Measurements from ENCODE around the gene CRAMP1.

Gene CRAMP1

DNA sequence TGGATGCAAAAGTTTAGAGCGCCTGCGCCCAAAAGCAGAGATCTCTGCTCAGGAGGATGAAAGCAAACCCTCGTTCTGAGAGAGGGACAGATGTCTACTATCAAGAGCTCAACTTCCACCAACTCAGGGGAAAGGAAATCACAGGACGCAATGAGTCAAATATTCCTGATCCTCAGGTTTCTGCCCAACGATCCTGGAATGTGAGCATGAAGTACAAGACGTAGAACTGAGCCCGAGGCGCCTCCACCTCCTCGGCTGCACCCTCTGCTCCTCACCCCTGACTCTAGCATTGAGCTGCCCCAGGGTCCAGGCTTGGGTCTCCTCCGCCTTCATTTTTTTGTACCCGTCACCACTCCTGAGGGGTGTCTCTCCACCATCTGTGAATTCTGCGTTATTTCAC, 15.6 kb upstream of the CRAMP1 start:
- DNase-seq (ENCODE audit: low read depth) = no peak

DNA sequence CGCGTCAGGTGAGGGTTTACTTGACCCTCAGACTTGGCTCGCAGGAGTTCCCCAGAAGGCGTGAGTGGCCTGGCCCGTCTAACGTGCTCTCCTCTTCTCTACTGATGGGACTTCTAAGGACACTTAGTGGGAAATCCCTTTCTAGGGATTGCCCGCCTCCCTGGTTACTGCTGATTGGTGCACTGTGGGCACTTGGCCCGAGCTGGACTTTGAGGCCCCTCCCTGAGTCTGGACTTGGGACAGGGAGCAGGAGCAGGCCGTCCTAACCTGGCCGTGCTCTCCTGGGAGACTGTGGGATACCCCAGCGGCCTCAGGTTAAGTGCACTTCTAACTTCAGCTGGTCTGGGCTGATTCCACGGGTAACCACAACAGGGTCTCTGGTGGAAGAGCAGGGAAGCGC, 15.0 kb upstream of the CRAMP1 start:
- no peak for DNase-seq (ENCODE audit: low read depth)

DNA sequence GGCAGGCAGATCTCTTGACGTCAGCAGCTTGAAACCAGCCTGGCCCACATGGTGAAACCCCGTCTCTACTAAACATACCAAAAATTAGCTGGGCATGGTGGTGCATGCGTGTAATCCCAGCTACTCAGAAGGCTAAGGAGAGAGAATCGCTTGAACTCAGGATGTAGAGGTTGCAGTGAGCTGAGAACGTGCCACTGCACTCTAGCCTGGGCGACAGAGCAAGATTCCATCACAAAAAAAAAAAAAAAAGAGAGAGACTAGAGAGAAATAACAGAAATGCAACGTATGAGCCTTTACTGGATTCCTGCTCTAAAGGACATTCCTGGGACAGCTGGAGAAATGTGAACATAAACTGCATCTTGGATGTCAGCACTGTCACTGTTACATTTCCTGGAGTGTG, 11.1 kb upstream of the CRAMP1 start:
- DNase-seq (ENCODE audit: low read depth) = no peak

DNA sequence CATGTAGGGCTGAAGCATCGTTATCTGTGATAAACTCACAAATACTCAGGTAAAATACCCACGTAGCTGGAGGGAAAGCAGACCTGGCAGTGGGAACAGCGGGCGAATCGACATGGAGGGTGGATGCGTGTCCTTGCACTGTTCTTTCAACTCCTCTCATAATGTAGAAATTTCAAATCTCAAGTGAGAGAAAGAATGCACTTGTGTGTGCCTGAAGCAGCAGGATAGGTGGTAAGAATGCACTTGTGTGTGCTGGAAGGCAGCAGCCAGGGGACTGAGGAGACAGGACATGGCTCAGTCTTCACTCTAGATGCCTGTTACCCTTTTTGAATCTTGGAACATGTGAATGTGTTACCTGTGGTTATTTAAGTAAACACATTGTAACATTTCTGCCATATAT, 10.7 kb upstream of the CRAMP1 start:
- no peak for DNase-seq (ENCODE audit: low read depth)

DNA sequence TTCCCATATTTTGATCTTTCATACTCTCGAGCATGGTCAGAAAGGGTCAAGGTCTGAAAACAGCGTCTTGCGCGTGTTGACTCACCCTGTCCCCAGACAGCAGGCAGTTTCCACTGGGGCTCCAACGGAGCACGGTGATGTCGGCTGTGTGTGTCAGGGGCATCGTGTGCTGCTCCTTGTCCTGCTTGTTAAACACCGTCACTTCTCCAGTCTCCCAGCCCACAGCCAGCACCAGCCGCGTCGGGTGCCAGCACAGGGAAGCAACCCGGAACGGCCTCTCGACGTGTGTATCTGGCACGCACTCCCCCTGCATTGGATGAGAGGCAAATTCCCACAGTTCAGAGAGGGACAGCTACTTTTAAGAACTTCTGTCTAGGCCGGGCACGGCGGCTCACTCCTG, 9.9 kb upstream of the CRAMP1 start:
- DNase-seq (ENCODE audit: low read depth) = no peak

DNA sequence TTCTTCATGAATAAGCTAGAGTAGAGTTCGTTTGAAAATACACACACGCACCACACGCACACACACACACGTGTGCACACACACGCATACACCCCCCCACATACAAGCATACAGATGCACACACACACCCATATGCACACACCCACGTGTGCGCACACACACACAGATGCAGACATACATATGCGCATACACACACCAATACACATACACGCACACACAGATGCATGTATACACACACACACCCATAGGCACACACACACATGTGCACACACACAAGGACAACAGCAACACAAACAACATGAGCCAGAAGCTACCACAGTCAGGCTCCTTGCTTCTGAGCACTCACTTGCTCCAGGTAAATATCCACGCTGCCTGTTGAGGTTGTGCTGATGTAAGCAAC, 5.4 kb upstream of the CRAMP1 start:
- DNase-seq (ENCODE audit: low read depth) = no peak

DNA sequence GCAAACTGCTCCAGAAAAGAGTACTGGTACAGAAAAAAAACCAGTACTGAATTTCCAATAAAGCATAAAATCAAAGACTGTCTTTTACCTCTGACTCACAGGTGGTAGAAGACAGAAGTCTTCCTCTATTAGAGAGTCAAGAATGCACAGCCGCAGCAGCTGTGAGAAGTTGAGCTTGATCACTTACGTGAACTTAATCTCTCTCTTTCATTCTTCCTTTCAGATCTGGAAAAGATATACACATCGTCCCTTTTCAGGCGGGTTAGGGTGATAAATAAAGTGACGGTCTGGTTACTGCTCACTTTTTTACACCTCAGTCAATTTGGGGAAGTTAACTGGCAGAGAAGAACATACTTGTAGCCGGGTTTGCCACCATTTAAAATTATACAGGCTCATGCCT, 4.2 kb upstream of the CRAMP1 start:
- DNase-seq (ENCODE audit: low read depth) = no peak

DNA sequence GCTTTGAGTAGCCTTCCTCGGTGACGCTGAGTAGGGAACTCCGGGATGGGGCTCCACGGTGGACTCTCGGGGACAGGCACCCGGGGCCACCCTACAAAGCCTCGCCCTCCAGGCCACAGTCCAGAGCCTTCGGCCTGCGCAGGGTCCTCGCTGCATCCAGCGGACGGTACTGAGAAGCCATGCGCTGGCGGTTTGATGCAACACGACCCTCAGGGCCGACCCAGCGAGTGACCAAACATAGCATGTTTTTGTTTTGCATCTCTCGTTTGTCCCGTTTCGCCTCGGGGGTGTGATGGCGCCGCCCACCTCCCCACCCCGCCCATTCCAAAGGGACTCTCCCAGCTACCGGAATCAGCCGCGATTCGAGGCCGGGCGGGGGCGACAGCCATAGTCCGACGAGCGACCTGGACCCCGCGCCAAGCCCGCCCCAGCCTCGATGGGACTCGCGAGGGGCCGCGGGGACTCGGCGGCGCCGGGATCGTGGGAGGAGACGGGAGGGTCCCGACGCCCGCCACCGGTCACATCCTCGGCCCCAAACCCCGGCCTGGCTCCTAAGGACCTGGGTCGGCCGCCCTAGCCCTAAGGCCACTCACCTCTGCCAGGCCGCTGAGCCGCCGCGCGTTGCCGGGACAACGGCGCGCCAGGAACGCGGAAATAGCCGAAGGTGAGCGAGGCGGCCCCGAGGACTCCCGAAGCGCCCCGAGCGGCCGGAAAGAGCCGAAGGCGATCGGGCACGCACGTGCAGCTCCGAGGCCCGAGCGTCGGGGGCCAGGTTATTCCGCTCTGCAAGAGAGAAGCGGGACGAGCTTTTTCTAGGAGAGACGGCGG, 1.9 kb upstream of the CRAMP1 start:
- DNase-seq (ENCODE audit: low read depth) = peak; percentile 87

DNA sequence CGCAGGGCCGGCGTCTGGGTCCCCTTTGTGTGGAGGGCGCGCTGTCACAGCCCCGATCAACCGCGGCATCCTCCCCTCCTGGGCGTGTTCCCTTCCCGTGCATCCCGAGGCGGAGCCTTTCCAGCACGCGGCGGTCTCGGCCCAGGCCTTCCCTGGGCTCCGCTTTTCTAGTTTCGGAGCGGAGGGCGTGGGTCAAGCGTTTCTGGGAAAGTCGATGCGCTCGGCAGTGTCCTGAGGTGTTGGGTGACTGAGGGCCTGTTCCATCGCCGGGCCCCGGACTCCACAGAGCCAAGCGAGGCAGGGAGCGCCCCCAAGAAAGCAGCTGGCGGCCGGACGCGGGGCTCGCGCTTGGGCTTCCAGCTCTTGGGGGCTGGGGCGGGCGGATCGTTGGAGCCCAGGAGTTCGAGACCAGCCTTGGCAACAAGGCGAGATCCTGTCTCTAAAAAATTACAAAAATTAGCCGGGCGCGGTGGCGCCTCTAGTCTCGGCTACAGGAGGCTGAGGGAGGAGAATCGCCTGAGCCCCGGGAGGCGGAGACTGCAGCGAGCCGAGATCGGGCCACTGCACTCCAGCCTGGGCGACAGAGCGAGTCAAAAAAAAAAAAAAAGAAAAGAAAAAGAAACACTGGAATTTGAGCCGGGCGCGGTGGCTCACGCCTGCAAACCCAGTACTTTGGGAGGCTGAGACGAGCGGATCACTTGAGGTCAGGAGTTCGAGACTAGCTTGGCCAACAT, 1.1 kb upstream of the CRAMP1 start:
- no peak for DNase-seq (ENCODE audit: low read depth)

DNA sequence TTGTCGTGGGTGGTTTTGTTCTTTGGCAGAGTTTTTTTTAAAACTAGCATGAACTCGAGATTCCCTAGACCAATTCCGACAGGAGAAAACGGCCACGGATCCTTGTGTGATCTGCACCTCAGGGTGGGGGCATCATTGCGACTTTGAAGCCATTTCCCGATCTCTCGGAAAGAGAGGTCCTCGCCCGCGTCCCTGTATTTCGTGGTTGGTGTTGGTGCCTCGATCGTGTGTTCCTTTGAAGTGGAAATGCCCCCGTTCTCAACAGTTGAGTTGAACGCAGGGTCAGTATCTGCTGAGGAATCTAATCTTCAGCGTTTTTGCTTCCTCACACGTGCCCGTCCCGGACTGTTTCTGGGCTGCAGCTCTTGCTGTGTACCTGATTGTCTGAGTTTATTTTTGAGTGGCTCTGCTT, 1.1 kb downstream of the CRAMP1 start:
- DNase-seq (ENCODE audit: low read depth) = no peak

DNA sequence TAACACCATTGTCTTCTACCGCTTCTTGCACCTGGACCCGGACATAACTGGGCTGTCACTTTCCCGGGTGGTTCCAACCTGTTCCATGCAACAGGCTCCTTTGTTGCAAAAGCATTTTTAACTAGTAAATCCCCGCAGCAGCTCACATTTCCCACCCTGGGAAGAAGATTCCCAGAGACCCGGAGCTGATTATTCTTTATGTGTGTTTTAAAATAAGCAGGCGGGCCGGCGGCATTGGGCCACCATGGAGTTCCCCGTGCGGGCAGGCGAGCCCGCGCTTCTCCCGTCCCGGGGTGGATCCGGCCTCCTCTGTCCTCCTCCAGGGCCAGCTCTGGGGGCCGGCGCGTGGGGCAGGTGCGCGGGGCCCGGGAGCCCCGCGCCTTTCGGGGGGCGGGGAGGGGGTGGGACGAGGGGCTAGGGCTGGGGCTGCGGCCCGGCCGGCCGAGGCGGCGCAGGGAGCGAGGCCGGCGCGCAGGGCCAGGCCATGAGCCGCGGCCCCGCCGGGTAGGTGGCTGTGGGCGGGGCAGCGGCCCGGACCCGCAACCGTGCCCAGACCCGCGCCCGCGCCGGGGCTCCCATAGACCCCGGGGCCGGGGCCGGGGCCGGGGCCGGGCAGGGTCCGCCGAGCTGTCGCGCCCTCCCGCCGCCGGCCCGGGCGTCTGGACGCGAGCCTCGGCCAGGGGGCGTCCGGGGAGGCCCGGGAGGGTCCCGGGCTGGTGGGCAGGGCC, 1.7 kb downstream of the CRAMP1 start:
- DNase-seq (ENCODE audit: low read depth) = no peak

DNA sequence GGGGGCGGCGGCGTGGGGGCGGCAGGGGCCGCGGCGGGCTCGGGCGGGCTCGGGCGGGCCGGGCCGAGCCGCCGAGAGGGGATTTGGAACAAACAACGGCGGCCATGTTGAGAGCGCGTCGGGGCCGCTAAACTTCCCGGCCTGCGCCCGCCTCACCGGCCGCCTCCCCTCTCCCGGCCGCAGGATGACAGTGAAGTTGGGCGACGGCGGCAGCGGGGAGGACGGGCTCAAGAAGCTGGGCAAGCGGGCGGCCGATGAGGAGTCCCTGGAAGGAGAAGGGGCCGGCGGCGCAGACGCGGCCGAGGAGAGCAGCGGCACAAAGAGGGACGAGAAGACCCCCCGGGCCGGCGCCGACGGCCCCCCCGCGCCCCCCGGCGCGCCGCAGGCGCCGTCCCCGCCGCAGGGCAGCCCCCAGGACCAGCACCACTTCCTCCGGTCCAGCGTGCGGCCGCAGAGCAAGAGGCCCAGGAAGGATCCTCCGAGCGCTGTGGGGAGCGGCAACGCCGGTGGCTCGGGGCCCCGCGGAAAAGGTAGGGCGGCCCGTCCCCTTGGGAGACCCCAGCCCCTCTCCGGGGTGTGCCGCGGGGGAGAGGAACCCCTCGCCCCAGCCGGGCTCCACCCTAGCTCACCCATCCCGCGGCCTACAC, 2.4 kb downstream of the CRAMP1 start:
- DNase-seq (ENCODE audit: low read depth) = no peak

DNA sequence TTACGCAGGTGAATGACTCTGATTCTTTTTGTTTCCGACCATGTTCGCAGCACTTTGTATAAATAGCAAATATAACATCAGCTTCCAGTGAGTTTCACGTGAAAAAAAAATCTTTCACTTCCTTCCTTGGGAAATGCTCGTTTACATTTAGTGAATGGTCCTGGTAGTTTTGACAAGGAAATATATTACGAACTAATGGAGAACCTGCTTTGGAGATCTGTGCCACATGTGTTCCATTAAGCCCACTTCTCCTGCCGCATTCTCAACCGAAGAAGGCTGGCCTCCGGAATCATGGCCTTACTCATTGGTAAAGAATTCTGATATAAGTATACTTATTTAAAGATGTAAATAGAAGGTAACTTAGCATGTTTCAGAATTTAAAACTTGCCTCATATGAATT, 3.6 kb downstream of the CRAMP1 start:
- DNase-seq (ENCODE audit: low read depth) = no peak

DNA sequence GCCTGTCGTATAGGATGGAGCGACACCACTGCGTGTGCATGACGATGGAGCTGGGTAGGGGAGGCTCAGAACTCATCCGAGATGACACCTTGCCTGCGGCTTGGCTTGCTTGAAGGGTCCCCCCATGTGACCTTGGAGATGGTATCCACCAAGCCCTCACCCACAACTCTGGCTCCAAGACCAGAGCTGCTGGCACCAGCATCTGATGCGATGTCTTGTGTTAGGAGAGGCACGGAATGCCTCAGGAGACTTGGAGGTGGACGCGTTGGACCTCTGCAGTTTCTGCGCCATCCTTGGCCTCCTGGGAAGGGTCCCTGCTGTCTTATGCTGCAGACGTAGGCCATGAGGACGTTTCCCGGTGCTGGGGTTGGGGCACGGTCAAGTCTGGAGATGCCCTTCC, 7.8 kb downstream of the CRAMP1 start:
- DNase-seq (ENCODE audit: low read depth) = no peak

DNA sequence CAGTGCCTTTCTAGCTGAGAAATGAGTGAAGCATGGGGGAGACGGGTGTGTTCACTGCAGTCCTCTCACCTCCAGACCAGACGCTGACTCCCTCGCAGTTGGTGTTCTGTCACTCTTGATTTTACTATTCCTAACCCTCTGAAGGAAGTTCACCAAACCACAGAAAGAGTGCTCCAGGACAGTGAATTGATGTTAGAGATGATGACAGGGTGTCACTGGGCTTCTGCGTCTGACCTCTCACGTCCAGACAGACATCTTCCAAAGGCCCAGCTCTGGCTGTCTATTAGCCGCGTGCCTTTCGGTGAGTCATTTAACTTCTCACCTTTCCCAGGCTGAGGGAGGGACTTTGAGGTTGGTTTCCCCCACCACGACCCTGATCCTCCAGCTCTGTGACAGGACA, 8.2 kb downstream of the CRAMP1 start:
- no peak for DNase-seq (ENCODE audit: low read depth)

DNA sequence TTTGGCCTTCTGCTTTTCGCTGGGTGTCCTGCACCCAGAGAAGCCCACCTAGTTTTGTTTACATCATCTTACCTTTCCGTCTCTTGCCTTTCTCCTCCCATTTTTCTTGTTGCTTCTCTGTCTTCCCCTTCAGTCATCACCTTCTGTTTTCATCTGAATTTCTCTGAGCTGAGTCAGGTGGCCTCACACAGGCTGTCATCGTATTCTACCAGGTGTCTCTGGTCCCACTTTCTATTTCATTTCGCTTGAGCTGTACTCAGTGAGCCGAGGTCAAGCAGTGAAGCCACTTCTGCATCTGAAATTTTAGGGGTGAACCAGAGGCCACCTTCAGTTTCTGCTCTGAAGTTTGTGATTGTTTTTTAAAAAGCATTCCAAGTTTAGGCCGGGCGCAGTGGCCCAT, 9.7 kb downstream of the CRAMP1 start:
- DNase-seq (ENCODE audit: low read depth) = no peak

DNA sequence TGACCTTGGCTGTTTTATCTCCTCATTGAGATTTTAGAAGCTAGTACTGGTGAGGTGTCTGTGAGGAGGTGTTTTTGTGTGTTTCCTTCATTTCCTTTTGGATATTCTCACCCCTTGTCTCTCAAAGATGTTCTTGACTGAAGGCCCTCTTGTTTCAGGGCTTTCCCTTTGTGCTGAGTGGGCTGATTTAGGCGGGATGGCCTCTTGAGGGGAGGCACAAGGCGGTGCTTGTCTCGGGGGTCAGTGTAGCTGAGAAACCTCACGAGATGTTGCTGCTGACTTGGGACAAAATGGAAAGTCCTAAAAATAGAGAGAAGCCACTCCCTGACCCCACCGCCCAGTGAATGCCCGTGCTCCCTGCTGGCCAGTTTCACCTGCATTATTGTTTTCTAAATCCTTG, 14.2 kb downstream of the CRAMP1 start:
- DNase-seq (ENCODE audit: low read depth) = no peak

DNA sequence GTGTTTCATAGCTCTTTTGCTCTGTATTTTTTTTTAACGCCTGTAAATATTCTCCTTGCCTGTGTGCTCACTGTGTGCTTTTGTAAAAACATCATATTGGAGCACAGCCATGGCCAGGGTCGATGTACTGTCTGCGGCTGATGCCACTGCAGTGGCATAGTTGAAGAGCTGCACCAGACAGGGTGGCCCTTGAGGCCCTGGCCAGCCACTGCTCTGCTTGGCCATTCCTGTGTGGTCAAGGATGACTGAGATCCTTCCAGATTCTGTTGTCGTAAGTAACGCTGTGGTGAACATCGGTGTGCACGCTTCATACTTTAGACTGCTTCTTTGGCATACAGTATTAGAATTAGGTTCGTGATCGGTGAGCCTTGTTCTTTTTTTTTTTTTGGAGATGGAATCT, 14.6 kb downstream of the CRAMP1 start:
- DNase-seq (ENCODE audit: low read depth) = no peak

DNA sequence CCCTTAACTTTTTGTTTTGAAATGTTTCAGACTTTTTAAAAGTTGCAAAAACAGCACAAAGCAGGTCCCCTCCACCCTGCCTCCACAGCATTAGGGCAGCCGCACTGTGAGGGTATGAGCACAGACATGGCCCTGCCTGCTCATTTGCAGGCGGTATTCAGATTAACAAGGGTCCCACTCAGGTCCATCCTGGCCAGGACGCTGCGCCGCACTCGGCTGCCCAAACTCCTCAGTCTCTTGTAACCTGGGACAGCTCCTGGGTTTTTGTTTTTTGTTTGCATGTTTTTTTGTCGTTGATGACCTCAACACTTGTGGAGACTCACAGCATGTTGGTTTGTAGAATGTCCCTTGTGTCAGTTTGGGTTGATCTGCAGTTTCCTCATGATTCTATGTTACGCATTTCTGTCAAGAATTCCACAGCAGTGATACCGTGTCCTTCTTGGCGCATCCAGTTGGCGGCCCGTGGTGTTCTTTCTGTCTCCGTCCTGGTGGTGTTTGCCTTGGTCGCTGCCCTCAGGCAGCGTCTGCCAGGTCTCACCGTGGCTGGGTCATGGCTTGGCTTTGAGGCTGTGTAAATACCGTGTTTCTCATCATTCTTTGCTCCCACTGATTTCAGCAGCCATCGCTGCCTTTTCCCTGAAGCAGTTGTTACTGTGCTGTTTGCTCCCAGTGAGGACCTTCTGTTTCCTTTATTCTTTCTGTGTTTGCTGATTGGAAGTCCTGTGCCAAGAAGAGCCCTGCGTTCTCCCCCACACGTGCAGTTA, 18.5 kb downstream of the CRAMP1 start:
- no peak for DNase-seq (ENCODE audit: low read depth)

DNA sequence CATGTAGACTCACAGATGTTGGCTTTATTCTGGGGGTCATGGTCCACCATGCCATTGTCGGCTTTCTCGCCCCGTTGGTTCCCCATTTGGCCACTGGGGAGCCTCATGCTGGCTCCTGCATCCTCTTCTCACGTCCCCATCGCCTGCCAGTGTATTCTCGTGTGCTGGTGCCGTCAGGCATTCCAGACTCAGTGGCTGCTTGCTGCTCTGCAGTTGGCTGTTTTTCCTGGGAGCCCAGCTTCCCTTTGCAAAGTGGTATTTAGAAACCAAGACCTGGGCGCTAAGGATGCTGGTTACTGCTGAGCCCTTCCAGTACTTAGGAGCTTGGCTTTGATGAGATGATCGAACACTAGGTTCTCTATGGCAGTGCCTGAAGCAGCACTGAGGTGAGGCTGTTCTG, 19.1 kb downstream of the CRAMP1 start:
- DNase-seq (ENCODE audit: low read depth) = no peak

DNA sequence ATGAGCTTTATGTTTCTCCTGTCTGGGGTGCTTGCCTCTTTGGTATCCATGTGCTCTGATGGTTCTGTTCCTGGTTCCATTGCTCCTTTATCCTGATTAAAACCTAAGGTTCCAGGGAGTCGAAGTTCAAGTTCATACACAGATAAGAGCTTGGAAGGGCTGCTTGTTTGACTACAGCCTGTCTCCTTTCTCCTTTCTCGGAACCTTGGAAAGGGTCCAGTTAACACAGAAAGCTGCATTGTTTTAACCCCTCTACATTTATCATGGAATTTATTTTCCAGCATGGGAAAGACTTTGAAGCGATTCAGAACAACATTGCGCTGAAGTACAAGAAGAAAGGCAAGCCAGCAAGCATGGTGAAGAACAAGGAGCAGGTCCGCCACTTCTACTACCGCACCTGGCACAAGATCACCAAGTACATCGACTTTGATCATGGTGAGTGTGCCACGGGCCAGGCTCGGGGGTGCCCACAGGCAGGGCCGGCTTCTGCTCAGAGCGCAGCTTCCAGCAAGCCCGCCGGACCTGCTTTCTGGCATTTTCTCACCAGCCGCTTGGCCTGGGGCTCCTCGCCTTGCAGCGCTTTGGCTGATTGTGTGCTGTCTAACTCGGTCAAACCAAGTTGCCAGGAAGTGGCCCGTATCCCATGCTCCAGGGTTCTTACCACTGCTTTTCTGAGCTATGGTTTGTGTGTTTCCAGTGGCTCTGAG, 19.9 kb downstream of the CRAMP1 start:
- no peak for DNase-seq (ENCODE audit: low read depth)

All from activated T-helper 1 cell treated with Interleukin-2 at 50 U/mL for 16 hours (primary cell).